SK-N-MC (cell line): ENCODE results near the gene DIAPH2.

Source experiments
- FOXP2 ChIP-seq: optimal IDR thresholded peaks from 2 replicates; pipeline ENCODE3; 2011; ENCODE audit warnings: mild to moderate bottlenecking, moderate library complexity; ENCODE audit not compliant: insufficient read depth; ENCODE audit errors: extremely low read length, control extremely low read depth
- POLR2AphosphoS5 ChIP-seq: IDR thresholded peaks from 2 replicates; pipeline ENCODE4 v1.6.1; 2012; ENCODE audit warnings: mild to moderate bottlenecking, low read depth, low read length, borderline replicate concordance

GRCh38 chrX:97320305-97320704, 635.7 kb downstream of the DIAPH2 start:
- no peak for TF ChIP-seq FOXP2
- no peak for TF ChIP-seq POLR2AphosphoS5
